Activated effector memory CD4-positive, alpha-beta T cell treated with anti-CD3 and anti-CD28 coated beads, Interleukin-2, amount 50 U/mL, for 16 hours (primary cell): ENCODE results near the gene NPW.
A peak's percentile ranks its signal among the peaks of the same experiment; 100 is the strongest.

Source experiments
- DNase-seq: peaks from one replicate; pipeline ENCODE4 v3.0.0-alpha.2; 2020

Gene NPW

DNA sequence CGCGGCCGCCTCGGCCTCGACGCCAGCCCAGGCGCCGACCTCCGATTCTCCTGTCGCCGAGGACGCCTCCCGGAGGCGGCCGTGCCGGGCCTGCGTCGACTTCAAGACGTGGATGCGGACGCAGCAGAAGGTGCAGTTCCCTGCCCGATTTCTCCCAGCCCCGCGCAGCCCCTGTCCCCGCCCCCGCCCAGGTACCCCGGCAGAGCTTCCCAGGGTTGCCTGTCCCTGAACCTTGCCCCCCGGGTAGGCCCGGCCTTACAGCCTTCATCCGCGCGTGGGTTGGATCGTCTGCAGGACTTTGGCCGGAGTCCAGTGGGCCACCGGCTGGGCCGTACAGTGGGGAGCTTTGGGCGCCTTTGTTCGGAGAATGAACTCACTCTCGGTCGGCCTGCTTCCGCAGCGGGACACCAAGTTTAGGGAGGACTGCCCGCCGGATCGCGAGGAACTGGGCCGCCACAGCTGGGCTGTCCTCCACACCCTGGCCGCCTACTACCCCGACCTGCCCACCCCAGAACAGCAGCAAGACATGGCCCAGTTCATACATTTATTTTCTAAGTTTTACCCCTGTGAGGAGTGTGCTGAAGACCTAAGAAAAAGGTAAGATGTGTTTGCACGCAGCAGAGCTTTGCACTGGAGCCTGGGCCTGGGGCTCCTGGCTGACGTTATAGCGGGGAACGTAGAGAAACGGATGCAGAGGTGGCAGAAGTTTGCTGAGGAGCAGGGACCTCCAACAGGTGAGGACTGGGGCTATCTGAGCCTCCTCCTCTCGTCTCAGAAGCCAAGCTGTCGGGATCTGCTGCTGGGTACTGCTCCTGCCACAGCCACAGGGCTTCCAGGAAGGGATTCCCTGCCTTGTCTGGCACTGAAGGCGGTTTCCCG is 35.0 kb upstream of the NPW start:
- DNase-seq = no peak

DNA sequence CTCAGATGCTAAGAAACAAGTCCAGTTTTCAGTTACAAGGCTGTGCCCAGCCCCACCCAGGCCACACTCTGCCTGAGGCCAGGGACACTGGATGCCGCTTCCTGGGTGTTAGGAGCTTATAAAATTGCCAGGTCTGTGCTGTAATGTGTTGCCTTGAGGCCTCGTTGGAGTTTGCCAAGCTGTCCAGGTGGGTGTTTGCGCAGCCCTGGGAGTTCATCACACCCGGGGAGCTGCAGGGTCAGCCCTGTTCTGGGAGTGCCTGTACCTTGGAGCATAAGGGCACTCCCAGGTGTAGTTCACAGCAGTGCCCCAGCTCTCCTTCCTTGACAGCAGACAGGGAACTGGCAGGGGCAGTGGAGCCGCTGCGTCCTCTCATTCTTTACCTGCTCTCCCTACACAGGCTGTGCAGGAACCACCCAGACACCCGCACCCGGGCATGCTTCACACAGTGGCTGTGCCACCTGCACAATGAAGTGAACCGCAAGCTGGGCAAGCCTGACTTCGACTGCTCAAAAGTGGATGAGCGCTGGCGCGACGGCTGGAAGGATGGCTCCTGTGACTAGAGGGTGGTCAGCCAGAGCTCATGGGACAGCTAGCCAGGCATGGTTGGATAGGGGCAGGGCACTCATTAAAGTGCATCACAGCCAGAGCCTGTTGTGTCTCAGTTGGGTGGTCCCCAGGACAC is 34.0 kb upstream of the NPW start:
- no peak for DNase-seq

- DNase-seq = no peak
Observed at GRCh38 chr16:1987198-1987597, 32.4 kb upstream of the NPW start.

DNA sequence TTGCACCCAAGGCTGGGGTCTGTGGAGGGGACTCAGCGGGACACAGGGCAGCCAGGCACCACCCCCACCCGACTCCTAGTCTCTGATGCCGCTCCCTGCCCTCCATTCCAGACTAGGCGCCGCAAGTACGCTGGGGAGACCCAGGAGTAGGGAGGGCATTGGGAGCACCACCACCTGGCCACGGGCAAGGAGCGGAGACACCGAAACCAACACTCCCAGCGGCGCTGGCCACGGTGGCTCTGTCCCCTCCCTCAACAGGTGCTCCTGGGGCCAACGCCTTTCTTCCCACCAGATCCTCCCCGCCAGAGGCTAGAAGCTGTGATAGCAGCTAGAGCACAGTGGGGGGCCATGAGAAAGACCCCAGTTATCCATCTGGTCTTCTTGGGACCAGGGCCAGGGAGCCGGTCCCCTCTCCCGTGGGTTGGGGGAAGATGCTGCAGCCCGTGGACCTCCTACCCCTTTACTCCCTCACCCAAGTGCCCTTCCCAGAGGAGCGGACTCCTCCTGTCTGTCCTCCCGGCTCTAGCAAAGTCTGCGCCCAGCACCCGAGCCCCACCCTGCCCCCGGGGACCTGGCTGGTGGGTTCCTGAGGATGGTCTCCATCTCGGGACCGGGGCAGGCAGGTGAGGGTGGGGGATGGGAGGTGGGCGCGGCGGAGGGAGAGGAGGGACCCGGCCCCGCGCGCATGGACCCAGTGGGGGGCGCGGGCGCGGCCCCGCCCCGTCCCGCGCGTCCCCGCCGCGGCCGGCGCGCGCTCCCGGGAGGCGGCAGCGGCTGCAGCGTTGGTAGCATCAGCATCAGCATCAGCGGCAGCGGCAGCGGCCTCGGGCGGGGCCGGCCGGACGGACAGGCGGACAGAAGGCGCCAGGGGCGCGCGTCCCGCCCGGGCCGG is 30.1 kb upstream of the NPW start, which contains the start of gene SYNGR3:
TSS of gene SYNGR3 (plus strand) at position 762 of the 892 bp plus-strand sequence. CDS start 133 bp downstream, outside the sequence.
- no peak for DNase-seq

DNA sequence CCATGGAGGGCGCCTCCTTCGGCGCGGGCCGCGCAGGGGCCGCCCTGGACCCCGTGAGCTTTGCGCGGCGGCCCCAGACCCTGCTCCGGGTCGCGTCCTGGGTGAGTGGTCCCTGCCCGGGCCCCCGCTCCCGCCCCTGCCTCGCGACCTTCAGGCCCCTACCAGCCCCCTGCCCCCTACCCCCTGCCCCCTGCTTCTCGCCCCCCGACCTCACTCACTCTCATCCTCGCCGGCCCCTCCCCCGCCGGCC is 29.6 kb upstream of the NPW start:
- no peak for DNase-seq

- DNase-seq = peak; percentile 82
Observed at GRCh38 chr16:1990351-1991134, 29.0 kb upstream of the NPW start.

GRCh38 chr16:1991135-1991551 is 28.4 kb upstream of the NPW start:
- peak; percentile 79 for DNase-seq

GRCh38 chr16:1991588-1991947 is 28.0 kb upstream of the NPW start:
- DNase-seq = no peak

DNA sequence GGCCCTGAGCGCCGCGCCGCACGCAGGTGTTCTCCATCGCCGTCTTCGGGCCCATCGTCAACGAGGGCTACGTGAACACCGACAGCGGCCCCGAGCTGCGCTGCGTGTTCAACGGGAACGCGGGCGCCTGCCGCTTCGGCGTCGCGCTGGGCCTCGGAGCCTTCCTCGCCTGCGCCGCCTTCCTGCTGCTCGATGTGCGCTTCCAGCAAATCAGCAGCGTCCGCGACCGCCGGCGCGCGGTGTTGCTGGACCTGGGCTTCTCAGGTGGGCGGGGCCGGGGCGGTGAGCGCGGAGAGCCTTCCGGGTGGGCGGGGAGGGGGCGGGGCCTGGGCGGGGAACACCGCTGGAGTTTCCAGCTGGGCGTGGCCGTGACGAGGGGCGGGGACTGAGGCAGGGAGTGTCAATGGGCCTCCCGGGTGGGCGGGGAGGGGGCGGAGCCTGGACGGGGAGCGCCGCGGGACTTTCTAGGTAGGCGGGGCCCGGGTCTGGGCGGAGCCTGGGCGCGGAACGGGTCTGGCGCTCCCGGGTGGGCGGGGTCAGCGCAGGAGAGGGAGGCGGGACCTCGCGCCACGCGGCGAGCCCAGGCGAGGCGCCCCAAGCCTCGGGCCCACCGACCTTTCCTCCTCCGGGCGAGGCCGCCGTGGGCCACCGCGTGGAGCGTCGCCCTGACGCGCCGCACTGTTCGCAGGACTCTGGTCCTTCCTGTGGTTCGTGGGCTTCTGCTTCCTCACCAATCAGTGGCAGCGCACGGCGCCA is 27.5 kb upstream of the NPW start:
- peak; percentile 98 for DNase-seq

- DNase-seq = no peak
Observed at GRCh38 chr16:1992704-1993317, 26.8 kb upstream of the NPW start.

DNA sequence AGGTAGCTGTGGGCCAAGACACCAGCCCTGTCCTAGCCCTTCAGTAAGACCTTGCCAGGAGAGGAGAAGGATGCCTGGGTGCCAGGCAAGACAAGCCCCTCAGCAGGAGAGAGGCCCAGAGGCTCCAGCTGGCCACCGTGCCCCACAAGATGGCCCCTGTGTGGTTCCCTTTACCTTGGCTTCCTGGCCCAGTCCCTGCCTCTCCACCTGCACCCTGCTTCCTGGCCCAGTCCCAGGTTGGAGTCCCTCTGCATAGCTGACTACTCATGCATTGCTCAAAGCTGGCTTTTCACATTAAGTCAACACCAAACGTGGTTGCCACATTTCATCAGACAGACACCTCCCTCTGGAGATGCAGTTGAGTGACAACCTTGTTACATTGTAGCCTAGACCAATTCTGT is 25.9 kb upstream of the NPW start:
- DNase-seq = no peak

DNA sequence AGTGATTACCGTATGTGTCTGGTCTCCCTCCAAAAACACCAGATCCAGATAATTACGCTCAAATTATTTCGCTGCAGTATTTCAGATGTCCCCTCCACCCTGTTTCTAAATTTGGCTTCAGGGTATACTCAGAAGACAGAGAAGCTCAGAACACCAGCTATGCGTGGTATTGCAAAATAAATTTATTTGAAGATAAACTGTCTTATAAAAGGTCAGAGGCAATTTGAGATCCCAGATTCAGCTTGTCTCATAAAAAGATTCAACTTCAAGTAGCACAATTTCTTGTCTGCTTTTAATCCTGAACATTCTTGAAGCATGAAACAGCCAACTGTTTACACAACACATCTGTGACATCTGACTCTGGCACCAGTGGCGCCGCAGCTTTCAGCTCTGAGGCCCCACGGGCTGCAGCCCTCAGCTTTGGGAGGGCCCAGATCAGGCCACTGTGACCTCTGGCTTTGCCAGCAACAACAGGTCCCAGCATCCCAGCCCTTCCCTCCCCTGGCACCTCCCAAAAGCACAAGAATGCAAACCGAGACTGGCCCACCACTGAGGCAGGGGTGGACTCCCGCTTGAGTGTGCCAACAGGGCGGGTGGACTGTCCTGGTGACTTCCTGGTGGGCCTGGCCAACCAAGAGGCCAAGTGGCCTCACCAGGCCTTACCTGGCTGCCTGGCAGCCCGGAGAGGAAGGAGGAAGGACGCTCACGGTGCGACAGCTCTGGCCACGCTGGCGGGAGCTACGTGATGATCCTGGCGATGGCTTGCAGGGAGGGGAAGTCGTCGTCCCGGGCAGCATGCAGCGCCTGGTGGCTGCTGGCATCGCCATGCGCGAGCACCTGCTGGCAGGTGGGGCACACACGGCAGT is 21.9 kb upstream of the NPW start:
- no peak for DNase-seq

- DNase-seq = no peak
Observed at GRCh38 chr16:1998360-1998835, 21.2 kb upstream of the NPW start.

- DNase-seq = no peak
Observed at GRCh38 chr16:1998852-1999801, 20.5 kb upstream of the NPW start.

DNA sequence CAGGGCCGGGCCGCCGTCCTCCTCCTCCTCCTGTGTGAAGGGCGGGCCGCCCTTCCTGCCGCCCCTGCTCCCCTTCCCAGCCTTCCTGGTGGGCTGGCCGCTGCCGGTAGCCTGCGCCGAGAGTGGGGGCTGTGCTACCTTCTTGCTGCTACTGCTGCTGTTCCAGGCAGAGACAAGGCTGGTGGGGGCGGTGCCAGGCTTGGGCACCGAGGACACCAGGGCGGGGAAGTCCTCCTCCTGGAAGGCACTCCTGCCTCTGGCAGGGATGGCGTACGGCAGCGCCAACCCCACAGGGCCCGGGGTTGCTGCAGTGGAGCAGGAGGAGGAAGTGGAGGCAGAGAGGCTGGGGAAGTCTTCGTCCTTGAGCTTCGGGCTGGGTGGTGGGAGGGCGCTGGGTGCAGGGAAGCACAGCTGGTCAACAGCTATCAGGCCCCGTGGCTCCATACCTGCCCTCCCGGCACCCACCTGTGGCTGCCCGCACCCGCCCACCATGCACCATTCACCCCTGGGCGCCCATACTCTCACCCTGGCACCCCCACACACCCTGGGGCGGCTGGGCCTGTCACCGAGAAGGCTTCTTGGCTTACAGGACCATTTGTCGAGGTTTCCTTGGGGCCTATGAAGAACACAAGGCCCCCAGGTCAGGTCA is 19.6 kb upstream of the NPW start:
- DNase-seq = no peak

- no peak for DNase-seq
Observed at GRCh38 chr16:2001035-2001434, 18.6 kb upstream of the NPW start.

DNA sequence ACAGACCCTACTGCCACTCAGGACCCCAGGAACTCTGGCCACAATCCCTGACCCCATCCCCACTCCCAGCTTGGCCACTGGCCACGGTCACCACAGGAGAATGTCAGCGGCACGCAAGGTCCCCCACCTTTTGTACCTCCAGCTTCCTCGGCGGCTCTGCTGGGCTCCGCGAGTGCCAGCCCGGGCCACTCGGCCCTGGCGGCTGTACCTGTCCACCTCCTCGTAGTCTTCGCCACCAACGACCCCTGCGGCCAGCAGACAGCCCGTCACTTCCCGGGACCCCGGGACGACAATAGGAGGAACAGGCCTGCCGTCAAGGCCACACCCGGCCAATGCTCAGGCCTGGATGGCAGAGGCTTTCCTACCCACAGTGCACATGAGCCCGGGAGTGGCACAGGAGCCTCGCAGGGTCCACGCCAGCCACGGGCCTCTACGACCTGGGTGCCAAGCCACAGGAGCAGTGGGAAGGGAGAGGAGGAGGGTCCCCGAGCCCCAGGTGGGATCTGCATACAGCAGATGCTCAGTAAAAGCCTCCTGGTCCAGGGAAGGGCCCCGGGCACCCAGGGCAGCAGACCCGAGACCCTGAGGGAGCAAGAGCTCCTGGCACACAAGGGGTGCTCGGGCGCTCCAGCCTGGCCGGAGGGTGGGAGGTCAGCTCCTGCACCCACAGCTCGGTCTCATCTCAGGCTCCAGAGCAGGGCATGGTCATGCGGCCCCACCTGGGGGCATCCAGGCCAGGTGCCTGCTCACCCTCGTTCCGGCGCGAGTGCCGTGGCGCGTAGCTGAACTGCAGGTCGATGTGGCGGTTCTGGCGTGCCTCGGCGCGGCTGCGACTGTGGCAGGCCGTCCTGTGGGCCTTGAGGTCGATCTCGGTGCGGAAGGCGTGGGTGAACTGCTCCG is 17.9 kb upstream of the NPW start:
- no peak for DNase-seq
